Esophagus muscularis mucosa (tissue), 4 donors: ENCODE results near the gene SLC39A13. TPM values are rescaled to one million over a fixed set of nuclear protein-coding genes. Genes with fewer than 3 reads are reported as not detected.

ENCODE experiments used
- DNase-seq: peaks from one replicate; pipeline ENCODE4 v3.0.0-alpha.2; 2017; ENCODE audit errors: extremely low spot score
- H3K27ac ChIP-seq, 4 donors: fragments of 200-600 bp; sonication (generic); replicated peaks in 1 of 4; 1 replicate in 3 of 4; 2 replicates in 1 of 4; pipeline ENCODE4 v1.5.1; 2016 to 2019; ENCODE audit warnings: mild to moderate bottlenecking in 1 of 4
- H3K27me3 ChIP-seq, 4 donors: fragments of 200-600 bp; sonication (generic); one replicate each; pipeline versions ENCODE4 v1.5.1 to v1.6.0; 2016 to 2019
- H3K36me3 ChIP-seq, 4 donors: fragments of 200-600 bp; sonication (generic); one replicate each; pipeline ENCODE4 v1.5.1; 2016 to 2019
- H3K4me1 ChIP-seq, 4 donors: fragments of 200-600 bp; sonication (generic); one replicate each; pipeline ENCODE4 v1.5.1; 2016 to 2019
- H3K4me3 ChIP-seq, 4 donors: fragments of 200-600 bp; sonication (generic); 1 replicate in 2 of 4; 2 replicates in 2 of 4; pipeline ENCODE4 v1.5.1; 2016 to 2019; ENCODE audit warnings: mild to moderate bottlenecking in 4 of 4, moderate library complexity in 1 of 4
- H3K9me3 ChIP-seq, 4 donors: fragments of 200-600 bp; sonication (generic); 1 replicate in 3 of 4; 2 replicates in 1 of 4; pipeline ENCODE4 v1.5.1; 2016 to 2019
- CTCF ChIP-seq, 3 experiments: fragments of 200-600 bp in 2 of 3; fragments of 450-650 bp in 1 of 3; sonication (generic) in 2 of 3; IDR thresholded peaks; one replicate each; pipeline ENCODE4 v1.5.1; 2017 to 2019; ENCODE audit warnings: antibody characterized with exemption in 3 of 3, mild to moderate bottlenecking in 2 of 3, moderate library complexity in 1 of 3
- EP300 ChIP-seq: sonication (generic); formaldehyde crosslinking; IDR thresholded peaks from one replicate; pipeline ENCODE4 v1.6.1; 2017; ENCODE audit warnings: antibody characterized with exemption
- POLR2A ChIP-seq: fragments of 450-650 bp; IDR thresholded peaks from one replicate; pipeline ENCODE4 v1.6.1; 2017; ENCODE audit warnings: antibody characterized with exemption, moderate library complexity, mild to moderate bottlenecking, low read depth
- POLR2AphosphoS5 ChIP-seq, 2 donors: sonication (generic); formaldehyde crosslinking; IDR thresholded peaks; one replicate each; pipeline ENCODE4 v1.6.1; 2017; ENCODE audit warnings: antibody characterized with exemption in 2 of 2
- WGBS: methylation state at CpG from one replicate; pipeline ENCODE4 v1.1.5; 2018; 5-methylcytosine and 5-hydroxymethylcytosine counted together
- intact Hi-C: fragments of 100-400 bp; cut with DNase I; formaldehyde crosslinking; loops from one replicate; pipeline ENCODE4 v1.15.1; 2023
- total RNA-seq, 4 donors: library from RNA; depleted of rRNA; stranded (reverse); fragments of >200 nt; gene quantifications; one replicate each; pipeline versions ENCODE4 v1.1.0 to v1.2.1, GENCODE V29; 2016

SLC39A13 gene
- total RNA-seq = 100 to 1,000 TPM in 2 of 4 donors, 10 to 100 TPM in 2; 91.9 to 251 (median 129) TPM

- 4% methylated on average over 24 of the region's 70 CpGs for WGBS
- Histone ChIP-seq H3K27ac (peak within 1 kb of the TSS; percentile 96 to 98 (median 98)), H3K4me1 (peaks cover 25 to 54% (median 51%) of the 10 kb centered on the region in 4 donors), H3K4me3 (peak within 1 kb of the TSS; percentile 82 to 94 (median 88)), H3K9me3 (no peaks in the 10 kb centered on the region), H3K36me3 (peaks cover 16 to 29% (median 23%) of the 10 kb centered on the region in 4 donors), H3K27me3 (no peaks in the 10 kb centered on the region)
- DNase-seq = peak; percentile 97
- TF ChIP-seq CTCF (IDR thresholded peaks at IDR 0.05) (peak; percentile 88 to 94 (median 91)), POLR2A (peak; percentile 93), EP300 (no peak), POLR2AphosphoS5 (IDR thresholded peaks at IDR 0.05) (peak; percentile 81 to 95)
- intact Hi-C loops = loop anchor here (5.0 kb wide), 1 partner anchor 36 kb away; no protein-coding TSS in a partner anchor
These were observed at the start of gene SLC39A13 for GRCh38 chr11:47407746-47408590. Gene SLC39A13 (plus strand): TSS chr11:47408590. CDS start chr11:47410095, 1,505 bp downstream.

- intact Hi-C loops = loop anchor here (5.0 to 10.0 kb wide), 3 partner anchors 84 to 474 kb away; partner anchors contain the start of genes ARFGAP2 and MADD
- DNase-seq = no peak
These were observed 49.7 kb upstream of the SLC39A13 start for GRCh38 chr11:47358731-47359051.

GRCh38 chr11:47359162-47359561 is 49.2 kb upstream of the SLC39A13 start:
- intact Hi-C loops = loop anchor here (5.0 to 10.0 kb wide), 3 partner anchors 84 to 474 kb away; partner anchors contain the start of genes ARFGAP2 and MADD
- no peak for TF ChIP-seq POLR2AphosphoS5 (IDR thresholded peaks at IDR 0.05)
- no peak for TF ChIP-seq EP300
- TF ChIP-seq POLR2A = no peak
- TF ChIP-seq CTCF (IDR thresholded peaks at IDR 0.05) = no peak
- H3K27me3 ChIP-seq = no peaks in the 10 kb centered on the region
- WGBS = 84% methylated on average over 7 of the region's 7 CpGs
- no peaks in the 10 kb centered on the region for H3K9me3 ChIP-seq
- no peaks in the 10 kb centered on the region for H3K36me3 ChIP-seq
- no peak overlapping the region for H3K4me3 ChIP-seq
- H3K4me1 ChIP-seq = peaks cover 7 to 22% (median 21%) of the 10 kb centered on the region in 4 donors
- no peak for DNase-seq
- H3K27ac ChIP-seq = no peak overlapping the region

More at GRCh38 chr11:47358731-47359051, 49.7 kb upstream of the SLC39A13 start:
- Histone ChIP-seq H3K4me1 (peaks cover 7 to 22% (median 21%) of the 10 kb centered on the region in 4 donors), H3K27me3 (no peaks in the 10 kb centered on the region), H3K9me3 (no peaks in the 10 kb centered on the region), H3K36me3 (no peaks in the 10 kb centered on the region), H3K27ac (no peak overlapping the region), H3K4me3 (no peak overlapping the region)
- 81% methylated on average over 14 of the region's 14 CpGs for WGBS
- TF ChIP-seq CTCF (IDR thresholded peaks at IDR 0.05) (no peak), EP300 (no peak), POLR2A (no peak), POLR2AphosphoS5 (IDR thresholded peaks at IDR 0.05) (no peak)

- H3K9me3 ChIP-seq = no peaks in the 10 kb centered on the region
- WGBS = 68% methylated on average over 10 of the region's 17 CpGs
- H3K27ac ChIP-seq = no peak overlapping the region
- H3K4me3 ChIP-seq = no peak overlapping the region
- intact Hi-C loops = loop anchor here (5.0 to 10.0 kb wide), 3 partner anchors 85 to 475 kb away; partner anchors contain the start of genes ARFGAP2 and MADD
- H3K4me1 ChIP-seq = peaks cover 5 to 20% (median 18%) of the 10 kb centered on the region in 4 donors
- no peaks in the 10 kb centered on the region for H3K27me3 ChIP-seq
- no peak for TF ChIP-seq POLR2A
- TF ChIP-seq EP300 = no peak
- no peak for TF ChIP-seq CTCF (IDR thresholded peaks at IDR 0.05)
- no peak for TF ChIP-seq POLR2AphosphoS5 (IDR thresholded peaks at IDR 0.05)
- no peak for DNase-seq
- H3K36me3 ChIP-seq = no peaks in the 10 kb centered on the region
These were observed 48.8 kb upstream of the SLC39A13 start for GRCh38 chr11:47359586-47359985.
